HFFc6 (cell line): Measurements from ENCODE around the gene WNT5A. TPM values are rescaled to one million over a fixed set of nuclear protein-coding genes. Genes with fewer than 3 reads are reported as not detected.

Experiments used
- DNase-seq: peaks from one replicate; pipeline ENCODE4 v3.0.0-alpha.2; 2018
- H3K27ac Mint-ChIP-seq: 2 replicates; pipeline ENCODE4 v1.8.0; 2020; ENCODE audit warnings: mild to moderate bottlenecking, mixed read lengths
- H3K27me3 Mint-ChIP-seq: 2 replicates; pipeline ENCODE4 v1.8.0; 2021; ENCODE audit warnings: mild to moderate bottlenecking, moderate library complexity, mixed read lengths; ENCODE audit not compliant: insufficient read depth
- H3K36me3 Mint-ChIP-seq: 2 replicates; pipeline ENCODE4 v1.8.0; 2021; ENCODE audit warnings: low read depth, mixed read lengths
- H3K4me1 Mint-ChIP-seq: 2 replicates; pipeline ENCODE4 v1.8.0; 2020; ENCODE audit warnings: low read depth, mixed read lengths
- H3K4me3 Mint-ChIP-seq: 2 replicates; pipeline ENCODE4 v1.8.0; 2020; ENCODE audit warnings: mild to moderate bottlenecking, moderate library complexity, mixed read lengths
- H3K9me3 Mint-ChIP-seq: 2 replicates; pipeline ENCODE4 v1.8.0; 2020; ENCODE audit warnings: mild to moderate bottlenecking, mixed read lengths
- total RNA-seq, 6 experiments: library from RNA; stranded (reverse); fragmentation: NEBNext Ultra II Directional; extraction: Animal tissue kit (Norgen Biotek cat#: 25700); gene quantifications; 2 replicates in 1 of 6; 3 replicates in 5 of 6; pipeline ENCODE4 v1.2.3, GENCODE V29; 2021
- TF ChIP-seq, protein P1 (sequence below): fragments of 200-600 bp; sonication (generic); IDR thresholded peaks from 2 replicates; pipeline ENCODE4 v1.5.0; 2021; ENCODE audit warnings: antibody characterized with exemption, mild to moderate bottlenecking

WNT5A gene
- total RNA-seq, 6 experiments from 2014 or later: 240 to 387 (median 256) TPM

DNA sequence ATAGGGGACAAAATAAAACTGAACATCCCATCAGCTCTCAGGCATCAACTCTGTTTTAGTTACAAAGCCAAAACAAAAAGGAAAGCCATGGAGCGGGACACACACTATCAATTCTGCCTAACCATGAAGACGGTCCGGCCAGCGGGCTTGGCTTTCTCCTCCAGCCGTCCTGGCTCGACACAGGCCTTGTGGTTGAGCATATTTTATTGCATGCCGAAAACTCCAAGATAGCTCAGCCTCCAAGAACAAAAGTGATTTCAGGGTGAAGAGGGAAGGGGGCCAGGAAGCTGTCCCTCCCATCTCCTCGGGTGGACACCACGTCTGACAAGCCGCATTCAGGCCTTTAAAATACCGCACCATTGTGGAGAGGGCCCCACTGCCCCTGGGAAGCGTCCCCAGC, 31.2 kb downstream of the WNT5A start:
- no peak for DNase-seq
- H3K9me3 Mint-ChIP-seq: no peaks in the 10 kb centered on the region

GRCh38 chr3:55454611-55455010, 32.5 kb downstream of the WNT5A start:
- H3K4me3 Mint-ChIP-seq: no peak overlapping the region
- no peak overlapping the region; the same call in 1 of the 2 replicates for H3K27ac Mint-ChIP-seq
- TF ChIP-seq, protein P1, sequence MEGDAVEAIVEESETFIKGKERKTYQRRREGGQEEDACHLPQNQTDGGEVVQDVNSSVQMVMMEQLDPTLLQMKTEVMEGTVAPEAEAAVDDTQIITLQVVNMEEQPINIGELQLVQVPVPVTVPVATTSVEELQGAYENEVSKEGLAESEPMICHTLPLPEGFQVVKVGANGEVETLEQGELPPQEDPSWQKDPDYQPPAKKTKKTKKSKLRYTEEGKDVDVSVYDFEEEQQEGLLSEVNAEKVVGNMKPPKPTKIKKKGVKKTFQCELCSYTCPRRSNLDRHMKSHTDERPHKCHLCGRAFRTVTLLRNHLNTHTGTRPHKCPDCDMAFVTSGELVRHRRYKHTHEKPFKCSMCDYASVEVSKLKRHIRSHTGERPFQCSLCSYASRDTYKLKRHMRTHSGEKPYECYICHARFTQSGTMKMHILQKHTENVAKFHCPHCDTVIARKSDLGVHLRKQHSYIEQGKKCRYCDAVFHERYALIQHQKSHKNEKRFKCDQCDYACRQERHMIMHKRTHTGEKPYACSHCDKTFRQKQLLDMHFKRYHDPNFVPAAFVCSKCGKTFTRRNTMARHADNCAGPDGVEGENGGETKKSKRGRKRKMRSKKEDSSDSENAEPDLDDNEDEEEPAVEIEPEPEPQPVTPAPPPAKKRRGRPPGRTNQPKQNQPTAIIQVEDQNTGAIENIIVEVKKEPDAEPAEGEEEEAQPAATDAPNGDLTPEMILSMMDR: no peak
- no peaks in the 10 kb centered on the region for H3K36me3 Mint-ChIP-seq
- 0 out of 2 replicates have a peak, but pooled peaks cover 5% of the 10 kb centered on the region for H3K27me3 Mint-ChIP-seq
- H3K9me3 Mint-ChIP-seq: no peaks in the 10 kb centered on the region
- H3K4me1 Mint-ChIP-seq: peaks cover 19% of the 10 kb centered on the region; the same call in 1 of the 2 replicates
- DNase-seq: no peak

More for the DNA sequence above, 31.2 kb downstream of the WNT5A start:
- peaks cover 4% of the 10 kb centered on the region for H3K36me3 Mint-ChIP-seq
- peaks cover 5% of the 10 kb centered on the region; the same call in 1 of the 2 replicates for H3K27me3 Mint-ChIP-seq
- TF ChIP-seq, protein P1: no peak
- H3K4me3 Mint-ChIP-seq: no peak overlapping the region
- H3K27ac Mint-ChIP-seq: no peak overlapping the region
- peaks cover 19% of the 10 kb centered on the region; the same call in 1 of the 2 replicates for H3K4me1 Mint-ChIP-seq

GRCh38 chr3:55453886-55454496, 33.1 kb downstream of the WNT5A start:
- Mint-ChIP-seq H3K27me3 (0 out of 2 replicates have a peak, but pooled peaks cover 2% of the 10 kb centered on the region), H3K27ac (no peak overlapping the region), H3K36me3 (no peaks in the 10 kb centered on the region), H3K9me3 (no peaks in the 10 kb centered on the region), H3K4me3 (no peak overlapping the region), H3K4me1 (peaks cover 18% of the 10 kb centered on the region; the same call in 1 of the 2 replicates)
- DNase-seq: no peak
- TF ChIP-seq, protein P1: no peak

GRCh38 chr3:55452886-55453285, 34.2 kb downstream of the WNT5A start:
- TF ChIP-seq, protein P1: no peak
- DNase-seq: no peak
- no peaks in the 10 kb centered on the region for H3K27me3 Mint-ChIP-seq
- no peaks in the 10 kb centered on the region for H3K36me3 Mint-ChIP-seq
- no peaks in the 10 kb centered on the region for H3K9me3 Mint-ChIP-seq
- H3K4me3 Mint-ChIP-seq: no peak overlapping the region
- no peak overlapping the region for H3K27ac Mint-ChIP-seq
- peaks cover 12% of the 10 kb centered on the region; the same call in 1 of the 2 replicates for H3K4me1 Mint-ChIP-seq

- DNase-seq: no peak
- no peak overlapping the region for H3K27ac Mint-ChIP-seq
- peaks cover 9% of the 10 kb centered on the region; the same call in 1 of the 2 replicates for H3K4me1 Mint-ChIP-seq
- H3K9me3 Mint-ChIP-seq: no peaks in the 10 kb centered on the region
- TF ChIP-seq, protein P1: no peak
- H3K36me3 Mint-ChIP-seq: no peaks in the 10 kb centered on the region
- H3K4me3 Mint-ChIP-seq: no peak overlapping the region
- no peaks in the 10 kb centered on the region; the same call in 1 of the 2 replicates for H3K27me3 Mint-ChIP-seq
Observed at GRCh38 chr3:55449527-55449926, 37.6 kb downstream of the WNT5A start.
